Measurements from ENCODE around the gene CHST13.

DNA sequence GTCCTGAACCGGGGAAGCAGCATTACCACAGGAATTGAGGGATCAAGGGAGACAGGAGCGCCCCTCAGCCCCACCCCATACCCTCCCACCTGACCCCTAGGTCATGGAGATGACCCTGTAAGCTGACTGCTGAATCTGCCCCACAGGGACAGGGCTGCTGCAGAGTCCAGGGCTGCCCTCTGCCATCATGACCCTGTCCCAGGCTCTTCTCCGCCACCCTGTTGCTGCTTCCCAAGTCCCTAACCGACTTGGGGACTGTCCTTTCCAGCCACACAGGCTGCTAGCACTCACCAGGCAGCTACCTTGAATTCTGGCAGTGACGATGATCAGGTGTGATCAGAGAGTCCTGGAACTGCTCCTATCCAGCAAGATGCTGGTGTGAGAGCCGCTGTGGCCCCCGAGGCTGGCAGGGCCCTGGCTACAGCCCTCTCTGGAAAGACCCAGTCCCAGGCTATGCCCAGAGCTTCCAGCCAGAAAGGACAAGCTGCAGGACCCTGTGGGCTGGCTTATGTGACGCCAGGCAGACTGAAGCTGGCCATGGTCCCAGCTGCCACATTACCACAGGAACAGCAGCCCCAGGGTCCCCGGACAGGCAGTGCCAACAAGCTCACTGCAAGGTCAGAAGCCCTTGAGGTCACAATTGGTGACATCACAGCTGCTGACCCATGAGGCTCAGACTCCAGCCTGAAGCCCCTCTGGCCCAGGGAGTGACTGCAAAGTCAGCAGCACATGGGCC is 34.5 kb downstream of the CHST13 start, which contains the start of gene C3orf22:
- no peak for TF ChIP-seq EZH2 (IDR thresholded peaks at IDR 0.05; ENCODE audit: borderline replicate concordance, low read length)
- TF ChIP-seq, protein P1, sequence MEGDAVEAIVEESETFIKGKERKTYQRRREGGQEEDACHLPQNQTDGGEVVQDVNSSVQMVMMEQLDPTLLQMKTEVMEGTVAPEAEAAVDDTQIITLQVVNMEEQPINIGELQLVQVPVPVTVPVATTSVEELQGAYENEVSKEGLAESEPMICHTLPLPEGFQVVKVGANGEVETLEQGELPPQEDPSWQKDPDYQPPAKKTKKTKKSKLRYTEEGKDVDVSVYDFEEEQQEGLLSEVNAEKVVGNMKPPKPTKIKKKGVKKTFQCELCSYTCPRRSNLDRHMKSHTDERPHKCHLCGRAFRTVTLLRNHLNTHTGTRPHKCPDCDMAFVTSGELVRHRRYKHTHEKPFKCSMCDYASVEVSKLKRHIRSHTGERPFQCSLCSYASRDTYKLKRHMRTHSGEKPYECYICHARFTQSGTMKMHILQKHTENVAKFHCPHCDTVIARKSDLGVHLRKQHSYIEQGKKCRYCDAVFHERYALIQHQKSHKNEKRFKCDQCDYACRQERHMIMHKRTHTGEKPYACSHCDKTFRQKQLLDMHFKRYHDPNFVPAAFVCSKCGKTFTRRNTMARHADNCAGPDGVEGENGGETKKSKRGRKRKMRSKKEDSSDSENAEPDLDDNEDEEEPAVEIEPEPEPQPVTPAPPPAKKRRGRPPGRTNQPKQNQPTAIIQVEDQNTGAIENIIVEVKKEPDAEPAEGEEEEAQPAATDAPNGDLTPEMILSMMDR (conservative IDR thresholded peaks at IDR 0.05 in 1 of 2, IDR thresholded peaks at IDR 0.05 in 1 of 2; ENCODE audit: extremely low read depth in 1 of 2, insufficient read depth in 1 of 2, low read depth in 1 of 2, low read length in 2 of 2): no peak
